Parathyroid adenoma (tissue), 2 donors: Measurements from ENCODE around the gene ACKR2.

Experiments
- H2AFZ ChIP-seq: fragments of 300-600 bp; sonication (generic); one replicate; pipeline ENCODE4 v1.7.0; 2017; ENCODE audit warnings: antibody characterized with exemption, mild to moderate bottlenecking
- H3K27ac ChIP-seq: fragments of 300-600 bp; sonication (generic); one replicate; pipeline ENCODE4 v1.7.0; 2017
- H3K27me3 ChIP-seq: fragments of 300-600 bp; sonication (generic); one replicate; pipeline ENCODE4 v1.7.0; 2017; ENCODE audit warnings: low read length; ENCODE audit not compliant: control insufficient read depth, insufficient read depth
- H3K36me3 ChIP-seq: fragments of 300-600 bp; sonication (generic); one replicate; pipeline ENCODE4 v1.7.0; 2017; ENCODE audit warnings: low read length; ENCODE audit not compliant: control insufficient read depth, insufficient read depth
- H3K4me1 ChIP-seq: fragments of 300-600 bp; sonication (generic); one replicate; pipeline ENCODE4 v1.7.0; 2017; ENCODE audit warnings: control low read depth
- H3K4me2 ChIP-seq: fragments of 300-600 bp; sonication (generic); one replicate; pipeline ENCODE4 v1.7.0; 2017; ENCODE audit warnings: low read length
- H3K4me3 ChIP-seq: fragments of 300-600 bp; sonication (generic); one replicate; pipeline ENCODE4 v1.7.0; 2017; ENCODE audit warnings: low read depth, low read length
- H3K79me2 ChIP-seq: fragments of 300-600 bp; sonication (generic); one replicate; pipeline ENCODE4 v1.7.0; 2017; ENCODE audit warnings: control low read depth
- H3K9ac ChIP-seq: fragments of 300-600 bp; sonication (generic); one replicate; pipeline ENCODE4 v1.7.0; 2017; ENCODE audit warnings: mild to moderate bottlenecking
- H3K9me3 ChIP-seq: fragments of 300-600 bp; sonication (generic); one replicate; pipeline ENCODE4 v1.7.0; 2017; ENCODE audit warnings: low read length; ENCODE audit not compliant: control insufficient read depth
- CTCF ChIP-seq: fragments of 300-600 bp; sonication (generic); IDR thresholded peaks from one replicate; pipeline ENCODE4 v1.7.0; 2017; ENCODE audit warnings: antibody characterized with exemption, mild to moderate bottlenecking
- donor health status: primary hyperparathyroidism.

Gene ACKR2

GRCh38 chr3:42865256-42865655 lies 56.0 kb downstream of the ACKR2 start:
- no peaks in the 10 kb centered on the region for H3K9me3 ChIP-seq
- H3K4me3 ChIP-seq, result no peak overlapping the region
- TF ChIP-seq CTCF, result no peak

GRCh38 chr3:42867138-42867537 lies 57.9 kb downstream of the ACKR2 start:
- Histone ChIP-seq H3K4me2 (no peak overlapping the region), H2AFZ (no peak overlapping the region), H3K36me3 (no peaks in the 10 kb centered on the region), H3K9ac (no peak overlapping the region), H3K27ac (no peak overlapping the region), H3K4me3 (no peak overlapping the region), H3K9me3 (no peaks in the 10 kb centered on the region), H3K4me1 (peaks cover 4% of the 10 kb centered on the region), H3K79me2 (no peaks in the 10 kb centered on the region), H3K27me3 (no peaks in the 10 kb centered on the region)
- TF ChIP-seq CTCF, result no peak

More at GRCh38 chr3:42865256-42865655, 56.0 kb downstream of the ACKR2 start:
- Histone ChIP-seq H3K4me1 (no peaks in the 10 kb centered on the region), H3K9ac (no peak overlapping the region), H3K4me2 (no peak overlapping the region), H3K27ac (no peak overlapping the region), H3K79me2 (no peaks in the 10 kb centered on the region), H2AFZ (no peak overlapping the region), H3K27me3 (no peaks in the 10 kb centered on the region), H3K36me3 (no peaks in the 10 kb centered on the region)

GRCh38 chr3:42868841-42869240 lies 59.6 kb downstream of the ACKR2 start:
- no peak overlapping the region for H3K4me3 ChIP-seq
- TF ChIP-seq CTCF, result no peak

GRCh38 chr3:42871592-42872196 lies 62.4 kb downstream of the ACKR2 start:
- Histone ChIP-seq H3K4me3 (no peak overlapping the region), H3K79me2 (no peaks in the 10 kb centered on the region), H3K9me3 (no peaks in the 10 kb centered on the region), H3K27ac (no peak overlapping the region), H3K9ac (no peak overlapping the region), H3K4me2 (no peak overlapping the region), H3K27me3 (no peaks in the 10 kb centered on the region), H2AFZ (peak overlapping the region; percentile 7), H3K36me3 (no peaks in the 10 kb centered on the region), H3K4me1 (peaks cover 5% of the 10 kb centered on the region)
- TF ChIP-seq CTCF, result no peak

More at GRCh38 chr3:42868841-42869240, 59.6 kb downstream of the ACKR2 start:
- H3K9me3 ChIP-seq, result no peaks in the 10 kb centered on the region
- H3K4me1 ChIP-seq, result peaks cover 5% of the 10 kb centered on the region
- no peak overlapping the region for H3K9ac ChIP-seq
- H3K79me2 ChIP-seq, result no peaks in the 10 kb centered on the region
- H3K27me3 ChIP-seq, result no peaks in the 10 kb centered on the region
- H3K27ac ChIP-seq, result no peak overlapping the region
- H2AFZ ChIP-seq, result no peak overlapping the region
- no peak overlapping the region for H3K4me2 ChIP-seq
- H3K36me3 ChIP-seq, result no peaks in the 10 kb centered on the region

- H2AFZ ChIP-seq, result no peak overlapping the region
- H3K4me1 ChIP-seq, result peaks cover 5% of the 10 kb centered on the region
- no peak overlapping the region for H3K4me2 ChIP-seq
- no peaks in the 10 kb centered on the region for H3K36me3 ChIP-seq
- H3K27me3 ChIP-seq, result no peaks in the 10 kb centered on the region
- TF ChIP-seq CTCF, result no peak
- H3K27ac ChIP-seq, result no peak overlapping the region
- H3K4me3 ChIP-seq, result no peak overlapping the region
- no peaks in the 10 kb centered on the region for H3K79me2 ChIP-seq
- H3K9ac ChIP-seq, result no peak overlapping the region
- no peaks in the 10 kb centered on the region for H3K9me3 ChIP-seq
Observed at GRCh38 chr3:42872718-42873117, 63.5 kb downstream of the ACKR2 start.
